ENCODE measurements around the gene EDARADD.

- TF ChIP-seq CTCF (IDR thresholded peaks at IDR 0.05), result no peak
- TF ChIP-seq POLR2A (IDR thresholded peaks at IDR 0.05), result no peak
These were observed 90.4 kb downstream of the EDARADD start for GRCh38 chr1:236484310-236484971.
